Large intestine (tissue), 12 donors: Measurements from ENCODE around the gene APOLD1. TPM values are rescaled to one million over a fixed set of nuclear protein-coding genes. Genes with fewer than 3 reads are reported as not detected.
"Not testable (repeated sequence)": the region's sequence is repeated elsewhere in the genome, so short reads cannot be mapped to it uniquely, and the experiment has no call there.

Experiments
- DNase-seq, 2 donors: peaks; one replicate each; pipeline versions ENCODE4 v3.0.0 to v3.0.0-alpha.2; 2013
- H3K27ac ChIP-seq: one replicate; pipeline ENCODE4 v1.5.1; 2013; ENCODE audit warnings: low read length
- H3K27me3 ChIP-seq: 2 replicates; pipeline ENCODE4 v1.6.1; 2013; ENCODE audit warnings: low read length; ENCODE audit not compliant: control insufficient read depth, insufficient read depth
- H3K36me3 ChIP-seq: 2 replicates; pipeline ENCODE4 v1.6.1; 2013; ENCODE audit warnings: low read length; ENCODE audit not compliant: control insufficient read depth, insufficient read depth
- H3K4me1 ChIP-seq: one replicate; pipeline ENCODE4 v1.6.1; 2013; ENCODE audit warnings: low read length; ENCODE audit not compliant: control insufficient read depth, insufficient read depth
- H3K4me3 ChIP-seq: one replicate; pipeline ENCODE4 v1.5.1; 2013; ENCODE audit warnings: low read length
- H3K9me3 ChIP-seq: one replicate; pipeline ENCODE4 v1.6.1; 2013; ENCODE audit warnings: mild to moderate bottlenecking, low read depth, low read length, moderate library complexity; ENCODE audit not compliant: control insufficient read depth
- WGBS: methylation state at CpG from one replicate; pipeline ENCODE4 v1.1.5; 2013; ENCODE audit warnings: low lambda C conversion rate; ENCODE audit not compliant: insufficient coverage; 5-methylcytosine and 5-hydroxymethylcytosine counted together
- long read RNA-seq, 11 donors: transcript quantifications; one replicate each; lab custom pipeline, GENCODE V29; 2026
- polyA plus RNA-seq: library from polyadenylated mRNA; unstranded; fragments of 120-200 nt; gene quantifications from one replicate; pipeline ENCODE4 v1.2.1, GENCODE V29; 2013

The APOLD1 gene
- 13.8 TPM for polyA plus RNA-seq
- long read RNA-seq, donor 1, full-length matches to known transcripts = 1 of 1 reads
- long read RNA-seq, donor 1, partial matches to known transcripts = 0 of 1 reads
- long read RNA-seq, donor 1, other reads (novel, unspliced or antisense) = 0 of 1 reads
- long read RNA-seq, donor 2, full-length matches to known transcripts = 1 of 1 reads
- long read RNA-seq, donor 2, partial matches to known transcripts = 0 of 1 reads
- long read RNA-seq, donor 2, other reads (novel, unspliced or antisense) = 0 of 1 reads
- long read RNA-seq, donor 3 = 0 reads
- long read RNA-seq, donor 4 = 0 reads
- long read RNA-seq, donor 5, full-length matches to known transcripts = 1 of 1 reads
- long read RNA-seq, donor 5, partial matches to known transcripts = 0 of 1 reads
- long read RNA-seq, donor 5, other reads (novel, unspliced or antisense) = 0 of 1 reads
- long read RNA-seq, donor 6, full-length matches to known transcripts = 2 of 14 reads
- long read RNA-seq, donor 6, partial matches to known transcripts = 12 of 14 reads
- long read RNA-seq, donor 6, other reads (novel, unspliced or antisense) = 0 of 14 reads
- long read RNA-seq, donor 7 = 0 reads
- long read RNA-seq, donor 8, full-length matches to known transcripts = 5 of 26 reads
- long read RNA-seq, donor 8, partial matches to known transcripts = 21 of 26 reads
- long read RNA-seq, donor 8, other reads (novel, unspliced or antisense) = 0 of 26 reads
- long read RNA-seq, donor 9, full-length matches to known transcripts = 1 of 8 reads
- long read RNA-seq, donor 9, partial matches to known transcripts = 7 of 8 reads
- long read RNA-seq, donor 9, other reads (novel, unspliced or antisense) = 0 of 8 reads
- long read RNA-seq, donor 10, full-length matches to known transcripts = 1 of 6 reads
- long read RNA-seq, donor 10, partial matches to known transcripts = 5 of 6 reads
- long read RNA-seq, donor 10, other reads (novel, unspliced or antisense) = 0 of 6 reads
- long read RNA-seq, donor 11, full-length matches to known transcripts = 2 of 10 reads
- long read RNA-seq, donor 11, partial matches to known transcripts = 8 of 10 reads
- long read RNA-seq, donor 11, other reads (novel, unspliced or antisense) = 0 of 10 reads

GRCh38 chr12:12784911-12785814, at the start of gene APOLD1:
Gene APOLD1, plus strand, starts transcription at chr12:12785659. Its CDS starts 33 bp downstream, at chr12:12785692.
- H3K9me3 ChIP-seq = no peaks in the 10 kb centered on the region
- H3K4me1 ChIP-seq = peaks cover 29% of the 10 kb centered on the region
- no CpG with 5 or more reads among the region's 14 CpGs for WGBS
- H3K27ac ChIP-seq = peak within 1 kb of the TSS; percentile 78
- H3K4me3 ChIP-seq = peak within 1 kb of the TSS; percentile 74
- DNase-seq = peak in 1 of 2 donors; percentile 27
- no peaks in the 10 kb centered on the region for H3K36me3 ChIP-seq
- H3K27me3 ChIP-seq = no peaks in the 10 kb centered on the region

GRCh38 chr12:12736759-12737676, 48.4 kb upstream of the APOLD1 start:
- H3K36me3 ChIP-seq = no peaks in the 10 kb centered on the region
- no peak overlapping the region for H3K27ac ChIP-seq
- no peaks in the 10 kb centered on the region for H3K9me3 ChIP-seq
- H3K27me3 ChIP-seq = no peaks in the 10 kb centered on the region
- DNase-seq = no peak
- no peak overlapping the region for H3K4me3 ChIP-seq
- 80% methylated on average over 3 of the region's 9 CpGs for WGBS
- peaks cover 4% of the 10 kb centered on the region for H3K4me1 ChIP-seq

- not testable (repeated sequence) for DNase-seq, H3K27ac ChIP-seq, H3K4me3 ChIP-seq, H3K27me3 ChIP-seq, H3K9me3 ChIP-seq, H3K4me1 ChIP-seq, H3K36me3 ChIP-seq
- 100% methylated on average over 1 of the region's 2 CpGs for WGBS
These were observed 47.3 kb upstream of the APOLD1 start for GRCh38 chr12:12738152-12738551.

GRCh38 chr12:12741660-12742059, 43.8 kb upstream of the APOLD1 start:
- H3K27ac ChIP-seq = no peak overlapping the region
- WGBS = no CpG with 5 or more reads among the region's 3 CpGs
- H3K4me1 ChIP-seq = peaks cover 8% of the 10 kb centered on the region
- DNase-seq = no peak
- no peaks in the 10 kb centered on the region for H3K36me3 ChIP-seq
- no peaks in the 10 kb centered on the region for H3K9me3 ChIP-seq
- H3K4me3 ChIP-seq = no peak overlapping the region
- no peaks in the 10 kb centered on the region for H3K27me3 ChIP-seq

GRCh38 chr12:12744546-12745305, 40.7 kb upstream of the APOLD1 start:
- no peak overlapping the region for H3K27ac ChIP-seq

GRCh38 chr12:12745576-12746211, 39.8 kb upstream of the APOLD1 start:
- DNase-seq = no peak
- 92% methylated on average over 4 of the region's 7 CpGs for WGBS
- Histone ChIP-seq H3K27ac (no peak overlapping the region), H3K36me3 (no peaks in the 10 kb centered on the region), H3K27me3 (no peaks in the 10 kb centered on the region), H3K9me3 (no peaks in the 10 kb centered on the region), H3K4me1 (peaks cover 6% of the 10 kb centered on the region), H3K4me3 (no peak overlapping the region)

More at GRCh38 chr12:12744546-12745305, 40.7 kb upstream of the APOLD1 start:
- Histone ChIP-seq H3K9me3 (no peaks in the 10 kb centered on the region), H3K4me3 (no peak overlapping the region), H3K36me3 (no peaks in the 10 kb centered on the region), H3K4me1 (peaks cover 6% of the 10 kb centered on the region), H3K27me3 (no peaks in the 10 kb centered on the region)
- WGBS = no CpG with 5 or more reads among the region's 8 CpGs
- no peak for DNase-seq

GRCh38 chr12:12747278-12747677, 38.2 kb upstream of the APOLD1 start:
- no peak for DNase-seq
- no CpG with 5 or more reads among the region's 3 CpGs for WGBS
- Histone ChIP-seq H3K27me3 (no peaks in the 10 kb centered on the region), H3K27ac (no peak overlapping the region), H3K4me1 (peaks cover 6% of the 10 kb centered on the region), H3K9me3 (no peaks in the 10 kb centered on the region), H3K4me3 (no peak overlapping the region), H3K36me3 (no peaks in the 10 kb centered on the region)

GRCh38 chr12:12748044-12748443, 37.4 kb upstream of the APOLD1 start:
- Histone ChIP-seq H3K27ac (no peak overlapping the region), H3K36me3 (no peaks in the 10 kb centered on the region), H3K27me3 (no peaks in the 10 kb centered on the region), H3K9me3 (no peaks in the 10 kb centered on the region), H3K4me1 (peaks cover 6% of the 10 kb centered on the region), H3K4me3 (no peak overlapping the region)
- no peak for DNase-seq
- WGBS = no CpG with 5 or more reads among the region's 3 CpGs
